ENCODE results near the gene HSPA12A.

Gene HSPA12A

DNA sequence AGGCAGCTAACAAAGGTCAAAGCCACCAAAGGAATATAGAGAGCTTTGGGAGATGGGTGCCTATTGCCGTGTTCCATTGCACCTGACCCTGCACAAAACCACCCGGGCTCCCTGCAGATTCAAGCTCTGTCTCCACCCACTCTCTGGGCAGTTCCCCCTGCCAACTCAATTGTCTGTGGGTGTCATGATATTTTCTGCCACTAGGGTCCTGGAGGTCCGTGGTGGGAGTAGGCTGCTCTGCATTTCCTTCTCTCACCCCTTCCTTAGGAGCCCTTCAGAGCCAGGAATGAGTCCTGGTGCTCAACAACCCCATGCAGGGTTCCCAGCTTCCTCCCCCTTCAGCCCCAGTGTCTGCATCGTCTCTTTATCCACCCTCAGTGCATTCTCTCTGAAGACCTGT lies 87.5 kb downstream of the HSPA12A start:
- Histone ChIP-seq H3K9me3 (peaks cover 0 to 6% (median 0%) of the 10 kb centered on the region in 3 donors), H3K4me3 (no peak overlapping the region), H3K4me1 (no peaks in the 10 kb centered on the region), H3K27ac (no peak overlapping the region), H3K36me3 (no peaks in the 10 kb centered on the region), H3K27me3 (peaks cover 0 to 12% of the 10 kb centered on the region in 2 donors)
- no peak for DNase-seq
- intact Hi-C loops (cut with DNase I; ENCODE audit: low total_unique reads) = no loop called here
- TF ChIP-seq, protein P1, sequence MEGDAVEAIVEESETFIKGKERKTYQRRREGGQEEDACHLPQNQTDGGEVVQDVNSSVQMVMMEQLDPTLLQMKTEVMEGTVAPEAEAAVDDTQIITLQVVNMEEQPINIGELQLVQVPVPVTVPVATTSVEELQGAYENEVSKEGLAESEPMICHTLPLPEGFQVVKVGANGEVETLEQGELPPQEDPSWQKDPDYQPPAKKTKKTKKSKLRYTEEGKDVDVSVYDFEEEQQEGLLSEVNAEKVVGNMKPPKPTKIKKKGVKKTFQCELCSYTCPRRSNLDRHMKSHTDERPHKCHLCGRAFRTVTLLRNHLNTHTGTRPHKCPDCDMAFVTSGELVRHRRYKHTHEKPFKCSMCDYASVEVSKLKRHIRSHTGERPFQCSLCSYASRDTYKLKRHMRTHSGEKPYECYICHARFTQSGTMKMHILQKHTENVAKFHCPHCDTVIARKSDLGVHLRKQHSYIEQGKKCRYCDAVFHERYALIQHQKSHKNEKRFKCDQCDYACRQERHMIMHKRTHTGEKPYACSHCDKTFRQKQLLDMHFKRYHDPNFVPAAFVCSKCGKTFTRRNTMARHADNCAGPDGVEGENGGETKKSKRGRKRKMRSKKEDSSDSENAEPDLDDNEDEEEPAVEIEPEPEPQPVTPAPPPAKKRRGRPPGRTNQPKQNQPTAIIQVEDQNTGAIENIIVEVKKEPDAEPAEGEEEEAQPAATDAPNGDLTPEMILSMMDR (IDR thresholded peaks at IDR 0.05) = no peak

DNA sequence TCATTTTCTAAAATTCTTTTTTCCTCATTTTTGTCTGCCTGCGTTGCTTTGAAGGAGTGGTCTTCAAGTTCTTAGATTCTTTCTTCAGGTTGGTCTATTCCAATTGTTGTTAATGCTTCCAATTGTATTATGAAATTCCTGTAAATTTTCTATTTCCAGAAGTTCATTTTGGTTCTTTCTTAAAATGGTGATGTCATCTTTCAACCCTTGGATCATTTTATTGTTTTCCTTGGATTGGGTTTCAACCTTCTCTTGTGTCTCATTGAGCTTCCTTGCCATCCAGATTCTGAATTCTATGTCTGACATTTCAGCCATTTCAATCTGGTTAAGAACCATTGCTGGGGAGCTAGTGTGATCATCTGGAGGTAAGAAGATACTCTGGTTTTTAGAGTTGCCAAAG lies 88.5 kb downstream of the HSPA12A start:
- intact Hi-C loops (cut with DNase I; ENCODE audit: low total_unique reads) = no loop called here
- H3K4me3 ChIP-seq = no peak overlapping the region
- peaks cover 0 to 7% (median 0%) of the 10 kb centered on the region in 3 donors for H3K9me3 ChIP-seq
- no peaks in the 10 kb centered on the region for H3K4me1 ChIP-seq
- H3K36me3 ChIP-seq = no peaks in the 10 kb centered on the region
- DNase-seq = no peak
- no peak overlapping the region for H3K27ac ChIP-seq
- H3K27me3 ChIP-seq = peaks cover 0 to 12% of the 10 kb centered on the region in 2 donors
- TF ChIP-seq, protein P1 (IDR thresholded peaks at IDR 0.05) = no peak

DNA sequence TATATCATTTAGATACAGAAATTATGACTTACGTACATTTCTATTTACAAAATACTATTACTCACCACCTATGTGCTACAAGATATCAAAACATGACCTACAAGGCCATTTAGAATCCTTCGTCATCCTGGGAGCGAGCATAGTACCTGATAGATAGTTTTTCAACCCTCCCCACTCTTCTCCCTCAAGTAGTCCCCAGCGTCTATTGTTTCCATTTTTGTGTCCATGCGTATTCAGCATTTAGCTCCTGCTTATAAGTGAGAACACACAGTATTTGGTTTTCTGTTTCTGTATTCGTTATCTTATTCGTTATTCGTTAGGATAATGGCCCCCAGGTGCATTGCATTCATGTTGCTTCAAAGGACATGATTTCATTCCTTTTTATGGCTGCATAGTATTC lies 93.5 kb downstream of the HSPA12A start:
- Histone ChIP-seq H3K27ac (no peak overlapping the region), H3K4me3 (no peak overlapping the region), H3K36me3 (no peaks in the 10 kb centered on the region), H3K27me3 (peaks cover 0 to 6% of the 10 kb centered on the region in 2 donors), H3K9me3 (peaks cover 0 to 7% (median 0%) of the 10 kb centered on the region in 3 donors), H3K4me1 (no peaks in the 10 kb centered on the region)
- DNase-seq = no peak
- intact Hi-C loops (cut with DNase I; ENCODE audit: low total_unique reads) = no loop called here
- TF ChIP-seq, protein P1 (IDR thresholded peaks at IDR 0.05) = no peak

DNA sequence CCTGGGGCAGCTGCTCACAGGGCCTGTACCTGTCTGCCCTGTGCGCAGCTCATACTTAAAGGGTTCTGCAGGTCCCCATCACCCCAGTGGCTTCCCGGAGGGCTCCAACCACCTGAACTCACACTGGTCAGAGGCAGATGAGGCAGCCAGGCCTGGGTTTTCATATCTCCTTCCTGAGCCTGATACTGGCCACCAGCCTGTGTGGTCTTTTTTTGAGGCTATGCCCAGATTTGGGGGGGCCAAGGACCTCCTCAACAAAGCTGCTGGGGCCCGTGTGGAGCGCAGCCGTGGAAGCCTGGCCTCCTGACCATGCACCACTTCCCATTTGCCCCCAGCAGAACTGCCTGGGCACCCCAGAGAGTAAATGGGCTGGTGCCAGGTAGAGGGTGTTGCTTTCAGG lies 95.9 kb downstream of the HSPA12A start:
- Histone ChIP-seq H3K36me3 (no peaks in the 10 kb centered on the region), H3K4me1 (no peaks in the 10 kb centered on the region), H3K4me3 (no peak overlapping the region), H3K27me3 (peaks cover 0 to 6% of the 10 kb centered on the region in 2 donors), H3K27ac (no peak overlapping the region), H3K9me3 (peaks cover 0 to 7% (median 0%) of the 10 kb centered on the region in 3 donors)
- intact Hi-C loops (cut with DNase I; ENCODE audit: low total_unique reads) = no loop called here
- TF ChIP-seq, protein P1 (IDR thresholded peaks at IDR 0.05) = no peak
- no peak for DNase-seq

DNA sequence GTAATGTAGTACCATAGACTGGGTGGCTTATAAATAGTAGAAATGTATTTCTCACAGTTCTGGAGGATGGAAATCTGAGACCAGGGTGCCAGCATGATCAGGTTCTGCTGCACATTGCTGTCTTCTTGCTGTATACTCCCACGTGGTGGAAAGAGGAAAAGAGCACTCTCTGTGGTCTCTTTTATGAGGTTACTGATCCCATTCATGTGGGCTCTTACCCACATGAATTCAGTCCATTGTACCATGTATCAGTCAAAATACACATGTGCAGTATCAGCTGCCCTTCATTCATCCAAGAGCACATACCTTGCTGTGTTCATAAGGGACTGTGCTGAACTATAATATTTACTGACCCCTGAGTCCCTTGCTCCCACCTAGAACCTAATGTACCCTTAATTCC lies 104.5 kb downstream of the HSPA12A start:
- Histone ChIP-seq H3K9me3 (no peaks in the 10 kb centered on the region), H3K4me1 (no peaks in the 10 kb centered on the region), H3K36me3 (no peaks in the 10 kb centered on the region), H3K27ac (no peak overlapping the region), H3K27me3 (peaks cover 0 to 4% of the 10 kb centered on the region in 2 donors), H3K4me3 (no peak overlapping the region)
- DNase-seq = no peak
- intact Hi-C loops (cut with DNase I; ENCODE audit: low total_unique reads) = no loop called here
- TF ChIP-seq, protein P1 (IDR thresholded peaks at IDR 0.05) = no peak

DNA sequence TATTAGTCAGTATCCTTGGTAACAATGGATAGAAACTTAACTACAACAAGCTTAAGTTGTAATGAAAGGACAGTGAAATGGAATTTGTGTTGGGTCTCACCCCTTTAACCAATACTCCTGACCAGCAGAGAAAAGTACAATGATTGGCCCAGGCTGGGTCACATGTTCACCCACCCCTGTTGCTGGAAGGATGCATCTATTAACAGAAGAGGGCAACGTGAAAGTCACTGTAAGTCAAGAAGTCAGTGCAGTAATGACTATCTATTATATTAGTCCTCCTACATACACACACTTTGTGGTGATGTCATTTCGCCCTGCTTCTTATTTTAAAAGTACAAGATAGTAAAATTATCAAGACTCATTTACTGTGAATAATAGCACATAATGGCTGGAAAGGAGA lies 105.4 kb downstream of the HSPA12A start:
- TF ChIP-seq, protein P1 (IDR thresholded peaks at IDR 0.05) = no peak
- peaks cover 0 to 4% of the 10 kb centered on the region in 2 donors for H3K27me3 ChIP-seq
- H3K4me3 ChIP-seq = no peak overlapping the region
- no peak for DNase-seq
- H3K4me1 ChIP-seq = no peaks in the 10 kb centered on the region
- no peaks in the 10 kb centered on the region for H3K36me3 ChIP-seq
- intact Hi-C loops (cut with DNase I; ENCODE audit: low total_unique reads) = no loop called here
- no peak overlapping the region for H3K27ac ChIP-seq
- no peaks in the 10 kb centered on the region for H3K9me3 ChIP-seq
